ENCODE results near the gene CCDC120. TPM values are rescaled to one million over a fixed set of nuclear protein-coding genes. Genes with fewer than 3 reads are reported as not detected.

CCDC120 gene
- total RNA-seq, 1 experiment from 2014 or later: 0.46 TPM

DNA sequence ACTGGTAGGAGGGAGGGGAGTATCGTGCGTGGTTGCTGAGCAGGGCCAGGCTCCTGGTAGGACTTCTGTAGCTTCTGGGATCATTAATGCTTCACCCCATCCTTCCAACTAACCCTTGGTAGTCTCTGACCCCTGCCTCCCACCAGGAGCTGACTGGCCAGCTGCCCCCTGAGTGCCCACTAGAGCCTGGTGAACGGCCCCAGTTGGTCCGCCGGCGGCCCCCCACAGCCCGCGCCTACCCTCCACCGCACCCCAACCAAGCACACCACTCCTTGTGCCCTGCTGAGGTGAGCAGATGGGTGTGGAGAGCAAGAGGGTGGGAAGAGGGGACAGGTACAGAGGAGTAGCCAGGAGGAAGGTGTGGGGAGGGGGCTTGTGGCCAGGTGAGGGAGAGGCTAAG lies 4.9 kb downstream of the CCDC120 start:
- DNase-seq (ENCODE audit: low read depth): no peak

DNA sequence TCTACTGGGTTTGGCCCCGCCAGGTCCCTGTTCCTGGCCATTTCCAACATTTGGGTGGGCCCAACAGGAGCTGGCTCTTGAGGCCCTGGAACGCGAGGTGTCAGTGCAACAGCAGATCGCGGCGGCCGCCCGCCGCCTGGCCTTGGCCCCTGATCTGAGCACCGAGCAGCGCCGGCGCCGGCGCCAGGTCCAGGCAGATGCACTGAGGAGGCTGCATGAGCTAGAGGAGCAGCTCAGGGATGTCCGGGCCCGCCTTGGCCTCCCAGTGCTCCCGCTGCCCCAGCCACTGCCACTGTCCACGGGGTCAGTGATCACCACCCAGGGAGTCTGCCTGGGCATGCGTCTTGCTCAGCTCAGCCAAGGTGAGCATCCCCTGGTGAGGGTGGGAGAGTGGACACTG lies 5.5 kb downstream of the CCDC120 start:
- DNase-seq (ENCODE audit: low read depth): no peak

DNA sequence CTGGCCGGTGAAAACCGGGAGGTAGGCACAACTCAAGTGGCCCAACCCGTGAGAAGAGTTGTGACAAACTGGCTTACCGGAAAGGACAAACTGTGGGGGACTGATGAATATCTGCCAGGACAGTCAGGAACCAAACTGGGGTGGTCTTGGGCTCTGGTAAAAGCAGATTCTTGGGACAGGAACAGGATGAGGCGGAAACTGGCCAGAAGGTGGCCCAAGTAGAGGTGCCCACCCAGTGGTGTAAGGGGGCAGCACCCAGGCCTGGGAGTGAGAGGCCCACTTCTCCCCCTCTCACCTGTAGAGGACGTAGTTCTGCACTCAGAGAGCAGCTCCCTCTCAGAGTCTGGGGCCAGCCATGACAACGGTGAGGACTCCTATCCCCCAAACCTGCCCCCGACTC lies 5.9 kb downstream of the CCDC120 start:
- no peak for DNase-seq (ENCODE audit: low read depth)

DNA sequence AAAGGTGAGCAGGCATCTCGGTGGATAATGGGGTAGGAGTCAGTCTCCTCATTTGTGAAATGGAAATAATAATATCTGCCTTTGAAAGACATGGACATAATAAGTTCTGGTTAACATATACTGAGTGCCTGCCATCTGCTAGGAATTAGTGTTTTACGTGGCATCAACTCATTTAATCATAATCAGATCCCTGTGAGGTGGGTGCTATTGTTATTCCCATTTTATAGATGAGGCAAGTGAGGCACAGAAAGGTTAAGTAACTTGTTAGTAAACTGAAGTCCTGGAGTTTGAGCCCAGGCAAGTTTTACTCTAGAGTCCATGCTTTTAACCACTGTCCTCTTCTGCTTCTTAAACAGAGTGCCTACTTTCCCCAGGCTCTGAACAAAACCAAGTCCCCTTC lies 7.5 kb downstream of the CCDC120 start:
- no peak for DNase-seq (ENCODE audit: low read depth)

DNA sequence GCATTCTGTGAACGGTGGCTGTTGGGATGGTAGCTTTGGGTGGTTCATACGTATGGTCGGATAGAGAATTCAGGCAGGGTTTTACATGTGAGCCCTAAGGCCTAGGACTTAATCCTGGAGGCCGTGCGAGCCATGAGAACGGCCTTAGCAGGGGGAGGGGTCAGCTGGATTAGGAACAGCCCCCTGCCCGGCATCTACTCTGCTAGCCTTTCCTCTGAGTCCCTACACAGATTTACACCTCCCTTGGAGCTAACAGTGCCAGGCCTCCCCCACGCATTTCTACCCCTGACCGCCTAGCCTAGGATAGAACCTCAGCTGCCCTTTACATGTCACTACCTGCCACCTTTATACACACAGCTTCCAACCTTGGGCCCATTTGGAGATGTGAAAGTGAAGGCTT lies 7.9 kb downstream of the CCDC120 start:
- DNase-seq (ENCODE audit: low read depth): no peak

DNA sequence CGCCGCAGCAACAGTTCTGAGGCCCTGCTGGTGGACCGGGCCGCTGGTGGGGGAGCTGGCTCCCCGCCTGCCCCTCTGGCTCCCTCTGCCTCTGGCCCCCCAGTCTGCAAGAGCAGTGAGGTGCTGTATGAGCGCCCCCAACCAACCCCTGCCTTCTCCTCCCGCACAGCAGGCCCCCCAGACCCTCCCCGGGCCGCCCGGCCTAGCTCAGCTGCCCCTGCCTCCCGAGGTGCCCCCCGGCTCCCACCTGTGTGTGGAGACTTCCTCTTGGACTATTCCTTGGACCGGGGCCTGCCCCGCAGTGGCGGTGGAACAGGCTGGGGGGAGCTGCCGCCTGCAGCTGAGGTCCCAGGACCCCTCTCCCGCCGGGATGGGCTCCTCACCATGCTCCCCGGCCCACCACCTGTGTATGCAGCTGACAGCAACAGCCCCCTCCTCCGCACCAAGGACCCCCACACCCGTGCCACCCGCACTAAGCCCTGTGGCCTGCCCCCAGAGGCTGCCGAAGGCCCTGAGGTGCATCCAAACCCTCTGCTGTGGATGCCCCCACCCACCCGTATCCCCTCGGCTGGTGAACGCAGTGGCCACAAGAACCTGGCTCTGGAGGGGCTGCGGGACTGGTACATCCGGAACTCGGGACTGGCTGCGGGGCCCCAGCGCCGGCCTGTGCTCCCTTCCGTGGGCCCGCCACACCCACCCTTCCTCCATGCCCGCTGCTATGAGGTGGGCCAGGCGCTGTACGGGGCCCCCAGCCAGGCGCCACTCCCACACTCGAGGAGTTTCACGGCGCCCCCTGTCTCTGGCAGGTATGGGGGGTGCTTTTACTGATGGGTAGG lies 8.7 kb downstream of the CCDC120 start:
- DNase-seq (ENCODE audit: low read depth): no peak

DNA sequence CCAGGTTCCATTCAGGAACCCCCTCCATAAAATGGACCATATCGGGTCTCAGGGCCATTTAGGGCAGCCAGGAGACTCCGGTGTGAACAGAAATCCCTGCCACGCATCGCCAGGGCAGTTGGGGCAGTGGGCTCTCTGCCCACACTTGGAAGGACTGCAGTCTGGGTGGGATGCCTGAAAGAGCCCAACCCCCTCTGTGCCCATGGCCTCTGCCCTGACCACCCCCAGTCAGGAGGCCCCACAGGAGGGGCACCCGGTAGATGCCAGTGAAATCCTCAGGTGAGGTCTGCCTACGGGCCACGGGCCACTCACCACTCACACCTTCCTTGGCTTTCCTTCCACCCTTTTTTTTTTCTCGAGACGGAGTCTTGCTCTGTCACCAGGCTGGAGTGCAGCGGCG lies 10.2 kb downstream of the CCDC120 start:
- DNase-seq (ENCODE audit: low read depth): no peak

DNA sequence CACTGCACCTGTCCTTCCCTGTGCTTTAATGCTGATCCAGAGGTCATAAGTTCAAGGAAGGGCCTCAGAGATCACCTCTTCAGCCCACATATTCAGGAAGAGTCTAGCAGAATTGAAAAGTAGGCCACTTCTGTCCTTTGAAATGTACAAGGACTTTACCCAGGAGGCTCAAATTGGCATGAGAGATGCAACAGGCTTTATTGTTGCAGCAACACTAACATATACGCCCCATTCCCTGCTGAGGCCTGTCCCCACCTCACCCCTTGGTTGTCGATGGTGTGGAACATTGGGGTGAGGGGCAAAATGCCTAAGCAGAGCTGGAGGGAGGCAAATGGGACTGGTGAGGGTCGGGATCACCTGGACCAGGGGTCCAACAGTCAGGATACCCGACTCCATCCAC lies 12.2 kb downstream of the CCDC120 start:
- no peak for DNase-seq (ENCODE audit: low read depth)

DNA sequence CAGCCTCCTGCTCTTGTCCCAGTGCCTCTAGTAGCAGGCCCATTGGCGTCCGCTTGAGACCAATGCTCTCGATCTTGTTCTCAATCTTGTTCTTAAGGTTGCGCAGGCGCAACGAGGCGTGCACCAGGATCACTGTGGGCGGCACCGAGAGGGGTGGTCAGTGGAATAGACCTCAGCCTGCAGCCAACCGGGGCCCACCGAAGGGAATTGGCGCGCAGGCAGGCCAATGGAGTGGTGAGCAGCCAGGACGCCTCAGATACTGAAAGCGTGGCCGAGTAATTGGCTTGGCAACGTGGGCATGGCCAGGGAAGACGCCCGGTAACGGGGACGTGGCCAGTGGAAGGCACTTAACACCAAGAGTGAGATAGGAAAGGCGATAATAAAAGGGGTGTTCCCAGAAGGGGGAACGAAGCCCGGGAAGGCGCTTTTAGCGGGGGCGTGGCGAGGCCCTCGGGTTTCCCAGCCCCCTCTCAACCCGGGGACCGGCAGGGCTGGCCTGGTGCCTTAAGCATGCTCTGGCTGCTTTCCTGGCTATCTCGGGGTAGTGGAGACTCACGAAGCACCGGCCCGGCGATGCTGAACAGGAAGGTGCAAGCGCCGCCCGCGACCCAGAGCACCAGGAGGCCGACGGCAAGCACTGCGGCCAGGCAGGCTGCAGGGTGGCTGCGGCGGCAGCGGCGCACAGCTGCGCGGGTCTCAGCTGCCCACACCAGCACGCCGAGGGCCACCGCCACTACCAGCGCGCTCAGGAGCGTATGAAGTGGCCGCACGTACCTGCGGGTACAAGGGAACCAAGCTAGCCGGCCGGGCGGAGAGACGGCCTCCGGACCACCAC lies 13.3 kb downstream of the CCDC120 start:
- no peak for DNase-seq (ENCODE audit: low read depth)

DNA sequence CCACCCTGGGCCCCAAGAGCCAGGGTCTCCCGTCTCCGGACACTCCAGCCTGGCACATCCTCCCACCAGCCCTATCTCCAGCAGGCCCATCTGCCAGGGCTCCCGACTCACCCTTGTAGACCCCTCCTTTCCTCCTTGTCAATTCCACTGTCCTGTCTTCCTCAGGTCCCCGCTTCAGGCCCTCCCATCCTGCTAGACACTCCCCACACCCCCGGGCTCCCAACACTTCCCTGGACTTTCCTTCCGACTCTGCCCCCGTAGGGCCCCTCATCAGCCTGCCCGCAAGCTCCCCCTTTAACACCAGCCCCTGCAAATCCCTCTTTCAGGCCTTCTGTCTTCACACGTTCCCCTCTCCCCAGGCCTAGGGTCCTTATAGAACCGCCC lies 13.9 kb downstream of the CCDC120 start:
- no peak for DNase-seq (ENCODE audit: low read depth)

DNA sequence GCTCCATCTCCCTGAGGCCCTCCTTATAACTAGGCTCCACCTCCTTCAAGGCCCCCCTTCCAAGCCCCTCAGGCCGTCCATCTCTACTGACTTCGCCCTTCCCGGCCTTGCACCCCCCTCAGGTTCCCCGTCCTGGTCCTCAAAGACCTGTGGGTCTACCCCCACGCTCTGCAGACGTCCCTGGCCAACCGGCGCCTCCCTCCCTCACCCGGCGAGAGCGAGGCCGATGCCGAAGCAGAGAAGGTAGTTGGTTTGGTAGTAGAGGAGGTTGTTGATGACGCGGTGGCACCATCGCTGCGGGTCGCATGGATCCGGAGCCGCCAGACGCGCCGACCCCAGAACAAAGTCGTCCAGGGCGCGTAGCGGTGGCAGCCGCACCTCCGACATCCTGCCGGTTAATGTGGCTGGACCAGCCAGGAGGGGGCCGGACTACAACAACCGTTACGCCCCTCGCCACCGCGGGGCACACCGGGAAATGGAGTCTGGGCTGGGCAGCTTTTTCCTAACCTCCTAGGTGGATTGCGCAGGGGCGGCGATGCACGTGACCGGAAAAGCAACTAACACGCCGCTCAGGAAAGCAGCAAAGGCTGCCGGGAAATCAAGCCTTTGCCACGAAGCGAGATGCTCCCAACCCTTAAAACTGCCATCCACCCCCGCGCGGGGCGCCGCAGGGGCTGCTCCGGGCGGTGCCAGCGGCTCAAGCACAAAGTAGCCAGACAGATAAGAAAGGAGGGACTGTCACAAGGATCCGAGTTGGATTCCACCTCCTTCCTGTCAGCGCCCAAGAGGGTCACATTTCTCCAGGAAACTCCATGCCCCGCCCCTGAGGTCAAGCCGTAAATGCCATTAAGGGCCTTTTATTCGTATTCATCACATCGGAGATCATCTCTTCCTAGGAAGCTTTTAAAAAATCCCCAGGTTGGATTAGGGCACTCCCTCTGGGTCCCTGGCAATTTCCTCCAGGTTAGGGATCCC lies 15.1 kb downstream of the CCDC120 start, which contains the start of gene PRAF2:
Gene PRAF2, minus strand, starts transcription at position 402 of the 975 bp plus-strand sequence. Its CDS starts 15 bp downstream, at position 387.
- DNase-seq (ENCODE audit: low read depth): peak; percentile 91

DNA sequence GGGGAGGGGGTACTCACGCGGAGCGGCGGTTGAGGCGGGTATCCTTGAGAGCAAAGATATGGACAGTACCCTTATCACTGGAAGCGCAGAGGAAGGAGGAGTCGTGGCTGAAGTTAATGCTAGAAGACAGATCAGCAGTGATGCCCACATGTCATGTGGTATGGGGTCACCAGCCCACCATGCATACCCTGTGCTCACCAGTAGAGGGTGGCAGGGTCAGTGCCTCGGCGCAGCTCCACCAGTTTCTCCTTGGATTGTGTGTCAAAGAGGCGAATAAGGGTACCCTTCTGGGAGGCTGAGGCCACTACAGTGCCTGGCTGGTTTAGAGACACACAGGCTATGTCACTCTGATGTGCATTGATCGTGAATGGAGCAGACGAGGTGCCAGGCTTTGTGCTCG lies 16.5 kb downstream of the CCDC120 start:
- no peak for DNase-seq (ENCODE audit: low read depth)

DNA sequence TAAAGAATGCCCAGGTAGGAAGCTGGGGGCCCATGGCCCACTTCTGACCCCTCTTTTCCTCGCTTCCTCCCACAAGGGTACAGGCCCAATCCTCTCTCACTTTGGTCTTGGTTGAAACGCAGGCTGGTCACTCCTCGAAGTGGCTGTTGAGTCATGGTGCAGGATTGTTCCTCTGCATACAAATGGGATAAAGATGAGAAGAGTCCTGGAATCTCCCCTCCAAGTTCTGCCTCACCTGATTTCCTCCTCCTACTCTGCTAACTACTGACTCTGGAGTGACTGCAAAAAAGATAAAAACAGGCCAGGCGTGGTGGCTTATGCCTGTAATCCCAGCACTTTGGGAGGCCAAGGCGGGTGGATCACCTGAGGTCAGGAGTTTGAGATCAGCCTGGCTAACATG lies 19.1 kb downstream of the CCDC120 start:
- no peak for DNase-seq (ENCODE audit: low read depth)

DNA sequence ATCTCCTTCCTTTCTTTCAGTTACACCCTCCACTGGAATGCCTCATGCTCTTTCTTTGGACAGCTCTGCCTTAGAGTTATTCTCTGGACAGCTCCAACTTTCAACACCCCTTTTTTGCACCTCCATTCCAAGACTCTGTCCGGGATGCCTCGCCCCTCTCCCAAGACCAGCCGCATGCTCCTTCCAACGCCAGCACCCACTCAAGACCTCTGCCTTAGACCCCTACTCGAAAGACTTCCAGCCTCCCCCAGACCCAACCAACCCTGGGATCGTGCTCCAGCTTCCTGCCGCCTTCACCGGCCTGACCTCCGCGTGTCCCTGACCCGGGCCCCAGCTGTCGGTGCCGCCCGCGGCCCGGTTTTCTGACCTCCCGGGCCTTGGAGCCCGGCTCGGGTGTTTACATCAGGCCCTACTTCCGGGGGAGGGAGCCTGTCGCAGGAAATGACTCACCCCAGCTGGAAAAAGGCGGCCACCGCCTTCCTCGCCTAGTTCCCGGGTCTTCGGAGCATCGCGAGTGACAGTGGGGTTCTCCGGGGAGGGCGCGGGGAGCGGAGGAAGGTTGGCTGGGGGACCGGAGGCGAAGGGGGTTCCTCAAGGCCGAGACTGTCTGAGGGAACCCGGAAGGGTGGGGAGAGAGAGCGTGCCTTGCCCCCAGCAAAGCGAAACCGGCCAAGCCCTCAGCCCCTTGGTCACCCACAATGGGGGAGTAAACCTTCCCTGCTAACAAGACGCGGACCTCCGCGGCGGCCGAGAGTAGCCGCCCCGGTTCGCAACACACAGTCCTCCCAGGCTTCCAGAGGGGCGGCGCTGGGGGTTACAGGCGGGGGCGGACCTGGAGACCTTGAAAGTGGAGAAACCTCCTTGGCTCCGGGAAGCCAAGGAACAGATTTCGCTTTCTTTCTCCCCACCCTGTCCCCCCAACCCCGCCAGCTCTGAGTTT lies 21.0 kb downstream of the CCDC120 start, which contains the start of gene WDR45:
Gene WDR45, minus strand, starts transcription at position 399 of the 940 bp plus-strand sequence. CDS start 1,792 bp downstream, outside the sequence.
- peak; percentile 74 for DNase-seq (ENCODE audit: low read depth)

DNA sequence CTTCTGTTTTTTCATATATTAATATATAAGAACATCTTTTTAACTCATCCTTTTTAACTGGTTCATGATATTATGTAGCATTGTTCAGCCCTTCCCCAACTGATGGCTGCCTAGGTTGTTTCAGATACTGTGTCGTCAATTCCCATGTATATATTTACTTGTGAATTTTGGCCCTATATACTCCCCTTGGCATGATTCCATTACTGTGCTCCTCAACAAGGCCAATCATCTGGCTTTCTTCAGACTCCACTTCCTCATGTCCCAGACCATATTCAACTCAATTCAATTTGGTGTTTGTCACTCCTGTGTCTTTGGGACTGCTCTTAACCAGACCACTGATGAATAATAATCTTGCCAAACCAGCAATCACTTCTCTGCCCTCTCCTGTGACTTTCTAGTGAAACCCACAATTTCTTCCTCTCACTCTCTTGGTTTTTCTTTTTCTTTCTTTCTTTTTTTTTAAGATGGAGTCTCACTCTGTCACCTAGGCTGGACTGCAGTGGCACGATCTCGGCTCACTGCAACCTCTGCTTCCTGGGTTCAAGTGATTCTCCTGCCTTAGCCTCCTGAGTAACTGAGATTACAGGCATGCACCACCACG lies 23.6 kb downstream of the CCDC120 start:
- no peak for DNase-seq (ENCODE audit: low read depth)

DNA sequence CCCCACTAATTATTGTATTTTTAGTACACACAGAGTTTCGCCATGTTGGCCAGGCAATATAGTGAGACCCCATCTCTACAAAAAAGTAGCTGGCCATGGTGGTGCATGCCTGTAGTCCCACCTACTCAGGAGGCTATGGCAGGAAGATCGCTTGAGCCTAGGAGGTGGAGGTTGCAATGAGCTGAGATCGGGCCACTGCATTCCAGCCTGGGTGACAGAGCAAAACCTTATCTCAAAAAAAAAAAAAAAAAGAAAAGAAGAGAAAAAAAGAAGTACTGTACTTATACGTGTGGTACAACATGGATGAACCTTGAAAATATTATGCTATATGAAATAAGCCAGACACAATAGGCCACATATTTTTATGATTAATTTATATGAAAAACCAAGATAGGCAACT lies 30.8 kb downstream of the CCDC120 start:
- DNase-seq (ENCODE audit: low read depth): no peak

DNA sequence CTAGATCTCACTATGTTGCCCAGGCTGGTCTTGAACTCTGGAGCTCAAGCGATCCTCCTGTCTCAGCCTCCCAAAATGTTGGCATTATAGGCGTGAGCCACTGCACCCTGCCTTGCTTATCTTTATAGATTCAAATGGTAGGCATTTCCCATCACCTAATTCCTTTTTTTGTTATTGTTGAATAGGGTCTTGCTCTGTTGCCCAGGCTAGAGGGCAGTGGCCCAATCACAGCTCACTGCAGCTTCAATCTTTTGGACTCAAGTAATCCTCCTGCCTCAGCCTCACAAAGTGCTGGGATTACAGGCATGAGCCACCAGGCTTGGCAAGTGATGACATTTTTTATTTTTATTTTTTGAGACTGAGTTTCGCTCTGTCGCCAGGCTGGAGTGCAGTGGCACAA lies 37.6 kb downstream of the CCDC120 start:
- no peak for DNase-seq (ENCODE audit: low read depth)

DNA sequence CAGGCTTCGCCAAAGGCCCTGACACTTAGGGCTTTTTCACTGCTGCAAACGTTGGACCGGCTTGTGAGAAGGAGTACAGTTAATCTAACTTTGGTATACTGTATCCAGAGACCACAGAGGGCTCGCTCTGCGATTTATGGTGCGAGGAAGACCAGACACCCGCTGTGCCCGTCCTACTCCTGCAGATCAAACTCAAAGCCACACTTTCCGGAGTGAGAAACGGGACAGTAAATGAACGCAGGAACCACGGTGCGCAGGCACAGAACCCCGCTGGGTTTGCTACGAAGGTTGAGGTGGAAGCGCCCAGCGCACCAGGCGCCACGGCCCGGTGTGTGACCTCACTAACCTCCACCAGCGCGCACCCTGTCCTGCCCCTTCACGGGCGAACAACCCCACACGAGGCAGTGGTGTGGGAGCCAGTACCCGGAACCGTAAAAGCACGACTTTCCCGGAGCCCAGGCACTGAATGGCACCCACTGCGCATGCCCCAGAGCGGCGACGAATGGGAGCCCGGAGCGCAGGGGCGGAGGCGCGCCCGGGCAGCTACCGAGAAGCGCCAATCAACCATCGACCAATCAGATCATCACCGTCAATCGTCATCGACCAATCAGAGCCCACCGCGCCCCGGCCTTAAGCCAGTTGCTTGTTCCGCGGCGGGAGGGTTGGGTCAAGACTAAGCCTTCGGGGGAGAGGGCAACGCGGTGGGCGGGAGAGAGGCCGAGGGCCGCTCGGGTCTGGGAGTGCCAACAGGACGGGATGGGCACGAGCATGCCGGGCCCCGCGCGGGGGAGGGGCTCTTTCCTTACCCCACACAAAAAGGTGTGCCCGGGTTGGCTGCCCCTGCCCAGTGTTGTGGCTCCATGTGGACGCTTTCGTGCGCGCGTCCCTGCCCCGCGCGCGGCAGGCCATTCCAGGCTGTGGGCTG lies 42.2 kb downstream of the CCDC120 start:
- DNase-seq (ENCODE audit: low read depth): peak; percentile 94

DNA sequence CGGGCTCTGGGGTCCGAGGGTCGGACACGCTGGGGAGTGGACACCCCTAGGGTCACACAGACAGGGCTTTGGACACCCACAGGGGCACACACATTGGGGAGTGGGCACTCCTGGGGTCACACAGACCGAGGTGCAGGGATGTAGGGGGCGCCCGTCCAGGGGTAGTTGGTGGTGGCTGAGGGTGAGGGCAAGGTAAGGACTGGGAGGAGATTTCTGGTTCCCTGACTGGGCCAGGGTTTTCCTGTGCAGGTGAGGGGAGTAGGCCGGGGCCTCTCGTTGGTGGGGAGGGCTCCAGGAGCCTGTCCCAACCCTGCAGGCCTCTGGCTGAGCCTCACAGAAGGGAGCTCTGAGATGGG lies 42.8 kb downstream of the CCDC120 start:
- DNase-seq (ENCODE audit: low read depth): no peak

Measured in Daoy (cell line).